GM12891 (cell line): ENCODE measurements around the gene CSNK1A1L.

Source experiments
- DNase-seq: peaks from one replicate; pipeline ENCODE4 v3.0.0; 2011; ENCODE audit warnings: low spot score; ENCODE audit not compliant: insufficient read length
- FAIRE-seq: peaks from 2 replicates; lab custom pipeline; 2011; peaks lifted over from hg19 to GRCh38; lab: Jason Lieb, UNC
- PAX5 ChIP-seq: IDR thresholded peaks from 2 replicates; pipeline ENCODE4 v1.6.1; 2011; ENCODE audit warnings: low read length, moderate library complexity, mild to moderate bottlenecking; ENCODE audit not compliant: insufficient read depth, severe bottlenecking
- POLR2A ChIP-seq: IDR thresholded peaks from 2 replicates; pipeline ENCODE4 v1.6.1; 2011; ENCODE audit warnings: low read depth, low read length, control low read depth
- POLR2AphosphoS5 ChIP-seq: IDR thresholded peaks from 2 replicates; pipeline ENCODE4 v1.6.1; 2011; ENCODE audit warnings: low read depth, low read length, control low read depth
- POU2F2 ChIP-seq: IDR thresholded peaks from 2 replicates; pipeline ENCODE4 v1.6.1; 2011; ENCODE audit warnings: low read depth, mild to moderate bottlenecking, control low read depth, low read length, moderate library complexity
- SPI1 ChIP-seq: IDR thresholded peaks from 2 replicates; pipeline ENCODE4 v1.6.1; 2011; ENCODE audit warnings: low read depth, low read length, control low read depth
- TAF1 ChIP-seq: IDR thresholded peaks from 2 replicates; pipeline ENCODE4 v1.6.1; 2011; ENCODE audit warnings: low read depth, low read length, control low read depth

CSNK1A1L gene

GRCh38 chr13:37136633-37137032 is 31.2 kb upstream of the CSNK1A1L start:
- TF ChIP-seq POLR2A = no peak
- TF ChIP-seq POU2F2 = no peak
- TF ChIP-seq SPI1 = no peak
- no peak for TF ChIP-seq PAX5
- no peak for TF ChIP-seq TAF1
- TF ChIP-seq POLR2AphosphoS5 = no peak
- no peak for FAIRE-seq
- no peak for DNase-seq

- no peak for FAIRE-seq
- no peak for TF ChIP-seq POU2F2
- DNase-seq = no peak
Observed at GRCh38 chr13:37136187-37136586, 30.7 kb upstream of the CSNK1A1L start.

GRCh38 chr13:37134411-37135041 is 29.1 kb upstream of the CSNK1A1L start:
- TF ChIP-seq PAX5 (no peak), TAF1 (no peak), POLR2A (no peak), POU2F2 (no peak), POLR2AphosphoS5 (no peak), SPI1 (no peak)
- DNase-seq (no peak), FAIRE-seq (no peak)

GRCh38 chr13:37132211-37132610 is 26.7 kb upstream of the CSNK1A1L start:
- no peak for TF ChIP-seq PAX5
- TF ChIP-seq TAF1 = no peak
- FAIRE-seq = no peak
- DNase-seq = no peak

- FAIRE-seq (no peak), DNase-seq (no peak)
- no peak for TF ChIP-seq PAX5
- no peak for TF ChIP-seq POLR2A
- no peak for TF ChIP-seq POU2F2
- TF ChIP-seq POLR2AphosphoS5 = no peak
Observed at GRCh38 chr13:37131092-37131491, 25.6 kb upstream of the CSNK1A1L start.

- TF ChIP-seq POLR2A = no peak
- TF ChIP-seq POLR2AphosphoS5 = no peak
- TF ChIP-seq SPI1 = no peak
- TF ChIP-seq POU2F2 = no peak
- TF ChIP-seq TAF1 = no peak
- TF ChIP-seq PAX5 = no peak
- DNase-seq (no peak), FAIRE-seq (no peak)
Observed at GRCh38 chr13:37129866-37130265, 24.4 kb upstream of the CSNK1A1L start.

- DNase-seq (no peak), FAIRE-seq (no peak)
- no peak for TF ChIP-seq POLR2A
- no peak for TF ChIP-seq POU2F2
- no peak for TF ChIP-seq POLR2AphosphoS5
- TF ChIP-seq TAF1 = no peak
- TF ChIP-seq SPI1 = no peak
- TF ChIP-seq PAX5 = no peak
Observed at GRCh38 chr13:37127691-37128241, 22.3 kb upstream of the CSNK1A1L start.

- TF ChIP-seq POLR2AphosphoS5 (no peak), POLR2A (no peak), PAX5 (no peak), SPI1 (no peak), TAF1 (no peak)
- DNase-seq = no peak
- FAIRE-seq = no peak
Observed at GRCh38 chr13:37123337-37123736, 17.9 kb upstream of the CSNK1A1L start.

- FAIRE-seq = no peak
Observed at GRCh38 chr13:37118016-37118415, 12.6 kb upstream of the CSNK1A1L start.

GRCh38 chr13:37114250-37114649 is 8.8 kb upstream of the CSNK1A1L start:
- TF ChIP-seq SPI1 = no peak
- no peak for TF ChIP-seq POLR2AphosphoS5
- TF ChIP-seq POLR2A = no peak
- TF ChIP-seq PAX5 = no peak
- TF ChIP-seq POU2F2 = no peak
- no peak for TF ChIP-seq TAF1
- no peak for FAIRE-seq
- no peak for DNase-seq

More at GRCh38 chr13:37118016-37118415, 12.6 kb upstream of the CSNK1A1L start:
- no peak for DNase-seq
- no peak for TF ChIP-seq TAF1
- TF ChIP-seq POLR2A = no peak
- TF ChIP-seq POU2F2 = no peak
- no peak for TF ChIP-seq SPI1
- no peak for TF ChIP-seq POLR2AphosphoS5
- no peak for TF ChIP-seq PAX5
